ENCODE data around the gene SPHK1. TPM values are rescaled to one million over a fixed set of nuclear protein-coding genes. Genes with fewer than 3 reads are reported as not detected.
A peak's percentile ranks its signal among the peaks of the same experiment; 100 is the strongest.

The SPHK1 gene
- polyA plus RNA-seq, 1 of the 3 experiments (the other 2 are of a cell fraction): 12.3 TPM

- TF ChIP-seq REST (IDR thresholded peaks at IDR 0.05; ENCODE audit: low read depth, low read length): no peak; the same call in 1 of the 2 replicates
- TF ChIP-seq FOSL2 (IDR thresholded peaks at IDR 0.05; ENCODE audit: borderline replicate concordance, low read depth): no peak
- peak; percentile 82; the same call in 1 of the 2 replicates for TF ChIP-seq SIN3A (IDR thresholded peaks at IDR 0.05; ENCODE audit: borderline replicate concordance, low read depth, low read length)
- peak; percentile 68 for TF ChIP-seq ELF1 (IDR thresholded peaks at IDR 0.05)
- TF ChIP-seq POLR2AphosphoS5 (IDR thresholded peaks at IDR 0.05; ENCODE audit: low read depth, low read length): peak; percentile 94; the same call in 1 of the 2 replicates
- no peak for TF ChIP-seq USF2 (IDR thresholded peaks at IDR 0.05; ENCODE audit: borderline replicate concordance, low read depth, low read length)
- no peak for TF ChIP-seq EZH2phosphoT487 (IDR thresholded peaks at IDR 0.05; ENCODE audit: borderline replicate concordance, low read depth)
- peak; percentile 18 for TF ChIP-seq CHD2 (IDR thresholded peaks at IDR 0.05; ENCODE audit: low read length, partially characterized antibody)
- TF ChIP-seq SMC3 (IDR thresholded peaks at IDR 0.05; ENCODE audit: low read depth, low read length): no peak
- TF ChIP-seq RAD21 (IDR thresholded peaks at IDR 0.05; ENCODE audit: low read length): no peak
- TF ChIP-seq EP300 (IDR thresholded peaks at IDR 0.05; ENCODE audit: borderline replicate concordance in 1 of 2, low read depth in 1 of 2, low read length in 1 of 2): 0 out of 4 replicates have a peak, but pooled peaks of 1 of the 2 experiments have one; percentile 19
- 0 out of 2 replicates have a peak, but pooled peaks have one; percentile 30 for TF ChIP-seq USF1 (IDR thresholded peaks at IDR 0.05; ENCODE audit: borderline replicate concordance, low read depth)
- TF ChIP-seq TAF1 (IDR thresholded peaks at IDR 0.05; ENCODE audit: borderline replicate concordance, low read depth, low read length): peak; percentile 97
- peak; percentile 75 for TF ChIP-seq MAX (IDR thresholded peaks at IDR 0.05; ENCODE audit: low read depth)
- TF ChIP-seq NRF1 (IDR thresholded peaks at IDR 0.05; ENCODE audit: low read depth, low read length): peak; percentile 93
- TF ChIP-seq FOXJ3 (CRISPR knock-in tag; IDR thresholded peaks at IDR 0.05): peak; percentile 70
- TF ChIP-seq GABPA (IDR thresholded peaks at IDR 0.05; ENCODE audit: low read depth): peak; percentile 60
- TF ChIP-seq RFX5 (IDR thresholded peaks at IDR 0.05; ENCODE audit: low read length): no peak
- peak; percentile 72; the same call in 1 of the 2 replicates for TF ChIP-seq FOXM1 (IDR thresholded peaks at IDR 0.05; ENCODE audit: low read depth)
- peak; percentile 21 for TF ChIP-seq CTCF (IDR thresholded peaks at IDR 0.05)
Observed at GRCh38 chr17:76353599-76354316, 30.7 kb upstream of the SPHK1 start, which contains the start of gene PRPSAP1 (continued).
